Measurements from ENCODE around the gene TFEB. TPM values are rescaled to one million over a fixed set of nuclear protein-coding genes. Genes with fewer than 3 reads are reported as not detected.

Gene TFEB
- total RNA-seq, 3 donors from 2014 or later (not counting 1 experiment from before 2014, with no cell fraction given), result 56.0 to 66.7 (median 66.2) TPM

GRCh38 chr6:41722969-41723529, 12.4 kb downstream of the TFEB start:
- TF ChIP-seq CTCF (IDR thresholded peaks at IDR 0.05), result no peak
- intact Hi-C loops (cut with micrococcal nuclease), result loop anchor here (1.0 kb wide), 1 partner anchor 9 kb away; no protein-coding TSS in a partner anchor
- peak overlapping the region; percentile 86 for H3K4me3 Mint-ChIP-seq
- no peaks in the 10 kb centered on the region for H3K27me3 ChIP-seq (ENCODE audit: control insufficient read depth, insufficient read depth, low read length)
- H3K36me3 ChIP-seq (ENCODE audit: control insufficient read depth, insufficient read depth, low read length), result peaks cover 4% of the 10 kb centered on the region
- H3K27ac Mint-ChIP-seq, result peak overlapping the region; percentile 88 to 95
- H3K4me3 ChIP-seq (ENCODE audit: low read length), result peak overlapping the region; percentile 11
- no peaks in the 10 kb centered on the region for H3K9me3 ChIP-seq (ENCODE audit: control insufficient read depth, insufficient read depth, low read length)
- peak overlapping the region; percentile 95 for H3K27ac ChIP-seq (ENCODE audit: low read length)
- no peaks in the 10 kb centered on the region for H3K9me3 Mint-ChIP-seq
- peaks cover 81% of the 10 kb centered on the region for H3K4me1 ChIP-seq (ENCODE audit: control insufficient read depth, insufficient read depth, low read length)
- no peaks in the 10 kb centered on the region for H3K27me3 Mint-ChIP-seq (ENCODE audit: low read depth in 2 of 2)
- 59% methylated on average over 8 of the region's 8 CpGs for WGBS (ENCODE audit: insufficient coverage)
- H3K4me1 Mint-ChIP-seq, result peaks cover 49 to 78% of the 10 kb centered on the region in 2 donors
- no peaks in the 10 kb centered on the region for H3K36me3 Mint-ChIP-seq
- DNase-seq, result no peak
- no peak for ATAC-seq

- no peaks in the 10 kb centered on the region for H3K36me3 Mint-ChIP-seq
- H3K36me3 ChIP-seq (ENCODE audit: control insufficient read depth, insufficient read depth, low read length), result peaks cover 4% of the 10 kb centered on the region
These were observed 14.0 kb downstream of the TFEB start for GRCh38 chr6:41721414-41721813.

GRCh38 chr6:41720783-41721182, 14.6 kb downstream of the TFEB start:
- H3K27ac ChIP-seq (ENCODE audit: low read length), result no peak overlapping the region
- peaks cover 4% of the 10 kb centered on the region for H3K36me3 ChIP-seq (ENCODE audit: control insufficient read depth, insufficient read depth, low read length)
- no peaks in the 10 kb centered on the region for H3K36me3 Mint-ChIP-seq
- TF ChIP-seq CTCF (IDR thresholded peaks at IDR 0.05), result no peak
- peak overlapping the region; percentile 84 to 88 for H3K27ac Mint-ChIP-seq
- H3K4me1 ChIP-seq (ENCODE audit: control insufficient read depth, insufficient read depth, low read length), result peaks cover 78% of the 10 kb centered on the region
- no peaks in the 10 kb centered on the region for H3K27me3 ChIP-seq (ENCODE audit: control insufficient read depth, insufficient read depth, low read length)
- ATAC-seq (no peak), DNase-seq (no peak)
- H3K9me3 ChIP-seq (ENCODE audit: control insufficient read depth, insufficient read depth, low read length), result no peaks in the 10 kb centered on the region
- no peak overlapping the region for H3K4me3 Mint-ChIP-seq
- intact Hi-C loops (cut with micrococcal nuclease), result no loop called here
- 88% methylated on average over 2 of the region's 2 CpGs for WGBS (ENCODE audit: insufficient coverage)
- H3K4me1 Mint-ChIP-seq, result peaks cover 60 to 82% of the 10 kb centered on the region in 2 donors
- H3K4me3 ChIP-seq (ENCODE audit: low read length), result no peak overlapping the region
- H3K27me3 Mint-ChIP-seq (ENCODE audit: low read depth in 2 of 2), result no peaks in the 10 kb centered on the region
- no peaks in the 10 kb centered on the region for H3K9me3 Mint-ChIP-seq

More at GRCh38 chr6:41721414-41721813, 14.0 kb downstream of the TFEB start:
- no peak for ATAC-seq
- H3K9me3 Mint-ChIP-seq, result no peaks in the 10 kb centered on the region
- H3K9me3 ChIP-seq (ENCODE audit: control insufficient read depth, insufficient read depth, low read length), result no peaks in the 10 kb centered on the region
- intact Hi-C loops (cut with micrococcal nuclease), result no loop called here
- peaks cover 78% of the 10 kb centered on the region for H3K4me1 ChIP-seq (ENCODE audit: control insufficient read depth, insufficient read depth, low read length)
- H3K27me3 ChIP-seq (ENCODE audit: control insufficient read depth, insufficient read depth, low read length), result no peaks in the 10 kb centered on the region
- H3K27ac ChIP-seq (ENCODE audit: low read length), result no peak overlapping the region
- 91% methylated on average over 3 of the region's 3 CpGs for WGBS (ENCODE audit: insufficient coverage)
- H3K4me3 ChIP-seq (ENCODE audit: low read length), result no peak overlapping the region
- peaks cover 58 to 81% of the 10 kb centered on the region in 2 donors for H3K4me1 Mint-ChIP-seq
- TF ChIP-seq CTCF (IDR thresholded peaks at IDR 0.05), result no peak
- peak overlapping the region; percentile 84 to 88 for H3K27ac Mint-ChIP-seq
- no peak for DNase-seq
- no peaks in the 10 kb centered on the region for H3K27me3 Mint-ChIP-seq (ENCODE audit: low read depth in 2 of 2)
- no peak overlapping the region for H3K4me3 Mint-ChIP-seq

- Mint-ChIP-seq H3K4me1 (peaks cover 59 to 81% of the 10 kb centered on the region in 2 donors), H3K27me3 (ENCODE audit: low read depth in 2 of 2) (no peaks in the 10 kb centered on the region), H3K4me3 (no peak overlapping the region), H3K36me3 (no peaks in the 10 kb centered on the region), H3K9me3 (no peaks in the 10 kb centered on the region), H3K27ac (peak overlapping the region; percentile 45 to 84)
- intact Hi-C loops (cut with micrococcal nuclease), result no loop called here
- no peak overlapping the region for H3K4me3 ChIP-seq (ENCODE audit: low read length)
- peaks cover 76% of the 10 kb centered on the region for H3K4me1 ChIP-seq (ENCODE audit: control insufficient read depth, insufficient read depth, low read length)
- WGBS (ENCODE audit: insufficient coverage), result 76% methylated on average over 3 of the region's 3 CpGs
- H3K36me3 ChIP-seq (ENCODE audit: control insufficient read depth, insufficient read depth, low read length), result peaks cover 4% of the 10 kb centered on the region
- H3K27me3 ChIP-seq (ENCODE audit: control insufficient read depth, insufficient read depth, low read length), result no peaks in the 10 kb centered on the region
- no peaks in the 10 kb centered on the region for H3K9me3 ChIP-seq (ENCODE audit: control insufficient read depth, insufficient read depth, low read length)
- no peak for DNase-seq
- ATAC-seq, result no peak
- no peak overlapping the region for H3K27ac ChIP-seq (ENCODE audit: low read length)
- TF ChIP-seq CTCF (IDR thresholded peaks at IDR 0.05), result no peak
These were observed 15.2 kb downstream of the TFEB start for GRCh38 chr6:41720262-41720620.

Data from natural killer cell (primary cell).